ENCODE data around the gene PCYT2. TPM values are rescaled to one million over a fixed set of nuclear protein-coding genes. Genes with fewer than 3 reads are reported as not detected.

The PCYT2 gene
- total and polyA plus RNA-seq, 9 of the 15 experiments (the other 6 are each of a cell fraction or from before 2014, with no cell fraction given): 0.92 to 134 (median 82.5) TPM

GRCh38 chr17:81959362-81960129, 48.3 kb upstream of the PCYT2 start (continued):
- TF ChIP-seq E4F1 (CRISPR knock-in tag; IDR thresholded peaks at IDR 0.05; ENCODE audit: borderline replicate concordance): no peak
- TF ChIP-seq ZNF609 (CRISPR knock-in tag; IDR thresholded peaks at IDR 0.05; ENCODE audit: borderline replicate concordance): no peak
- TF ChIP-seq ZNF324 (CRISPR knock-in tag; IDR thresholded peaks at IDR 0.05): no peak
- no peak for TF ChIP-seq ZBTB2 (IDR thresholded peaks at IDR 0.05)
- TF ChIP-seq ZNF384 (IDR thresholded peaks at IDR 0.05; ENCODE audit: low read depth, low read length): no peak; the same call in 1 of the 2 replicates
- no peak for TF ChIP-seq RFX5 (IDR thresholded peaks at IDR 0.05; ENCODE audit: low read depth, low read length)
- 0 out of 2 replicates have a peak, but pooled peaks have one; percentile 5 for TF ChIP-seq ESRRA (IDR thresholded peaks at IDR 0.05; ENCODE audit: borderline replicate concordance, low read depth)
- TF ChIP-seq ATF1 (CRISPR knock-in tag; IDR thresholded peaks at IDR 0.05): no peak
- peak; percentile 19; the same call in 1 of the 2 replicates for TF ChIP-seq ATF1 (tag; IDR thresholded peaks at IDR 0.05)
- TF ChIP-seq TGIF2 (CRISPR knock-in tag; IDR thresholded peaks at IDR 0.05): 0 out of 2 replicates have a peak, but pooled peaks have one; percentile 15
- no peak for TF ChIP-seq UBTF (IDR thresholded peaks at IDR 0.05; ENCODE audit: borderline replicate concordance in 1 of 2, low read depth in 2 of 2, low read length in 2 of 2)
- no peak for TF ChIP-seq PRMT5 (CRISPR knock-in tag; IDR thresholded peaks at IDR 0.05)
- TF ChIP-seq FOSL1 (tag; conservative IDR thresholded peaks at IDR 0.05): no peak
- no peak for TF ChIP-seq ZZZ3 (IDR thresholded peaks at IDR 0.05)
- no peak for TF ChIP-seq ZNF274 (IDR thresholded peaks at IDR 0.05; ENCODE audit: borderline replicate concordance, low read depth, low read length)
- no peak for TF ChIP-seq MECOM (CRISPR knock-in tag; IDR thresholded peaks at IDR 0.05)
- TF ChIP-seq NELFE (IDR thresholded peaks at IDR 0.05; ENCODE audit: insufficient read depth, insufficient read length): no peak
